ENCODE measurements around the gene HPSE2. TPM values are rescaled to one million over a fixed set of nuclear protein-coding genes. Genes with fewer than 3 reads are reported as not detected.

HPSE2 gene
- total RNA-seq, 1 donor from 2014 or later, result not detected

DNA sequence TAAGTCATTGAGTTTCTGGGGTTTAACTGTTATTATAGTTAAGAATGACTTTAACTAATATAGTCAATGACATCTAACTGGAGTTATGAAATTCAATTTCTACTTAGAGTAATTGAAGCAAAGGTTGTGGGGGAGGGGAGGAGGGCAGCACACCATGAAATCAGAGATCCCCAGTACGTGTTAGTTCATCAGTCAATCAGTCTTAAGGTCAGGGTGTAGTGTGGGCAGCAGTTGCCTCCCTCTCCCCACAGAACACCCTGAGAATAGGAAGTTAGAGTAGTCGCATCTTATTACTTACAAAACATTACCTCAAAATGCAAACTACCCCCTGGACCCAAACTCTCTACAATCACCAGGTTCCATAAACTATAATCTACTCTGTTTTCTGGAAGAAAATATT, 781.9 kb downstream of the HPSE2 start:
- intact Hi-C loops (cut with DNase I), result no loop called here
- H3K36me3 ChIP-seq, result no peaks in the 10 kb centered on the region
- H3K4me1 ChIP-seq, result no peaks in the 10 kb centered on the region
- TF ChIP-seq, protein P1, sequence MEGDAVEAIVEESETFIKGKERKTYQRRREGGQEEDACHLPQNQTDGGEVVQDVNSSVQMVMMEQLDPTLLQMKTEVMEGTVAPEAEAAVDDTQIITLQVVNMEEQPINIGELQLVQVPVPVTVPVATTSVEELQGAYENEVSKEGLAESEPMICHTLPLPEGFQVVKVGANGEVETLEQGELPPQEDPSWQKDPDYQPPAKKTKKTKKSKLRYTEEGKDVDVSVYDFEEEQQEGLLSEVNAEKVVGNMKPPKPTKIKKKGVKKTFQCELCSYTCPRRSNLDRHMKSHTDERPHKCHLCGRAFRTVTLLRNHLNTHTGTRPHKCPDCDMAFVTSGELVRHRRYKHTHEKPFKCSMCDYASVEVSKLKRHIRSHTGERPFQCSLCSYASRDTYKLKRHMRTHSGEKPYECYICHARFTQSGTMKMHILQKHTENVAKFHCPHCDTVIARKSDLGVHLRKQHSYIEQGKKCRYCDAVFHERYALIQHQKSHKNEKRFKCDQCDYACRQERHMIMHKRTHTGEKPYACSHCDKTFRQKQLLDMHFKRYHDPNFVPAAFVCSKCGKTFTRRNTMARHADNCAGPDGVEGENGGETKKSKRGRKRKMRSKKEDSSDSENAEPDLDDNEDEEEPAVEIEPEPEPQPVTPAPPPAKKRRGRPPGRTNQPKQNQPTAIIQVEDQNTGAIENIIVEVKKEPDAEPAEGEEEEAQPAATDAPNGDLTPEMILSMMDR (IDR thresholded peaks at IDR 0.05), result no peak
- no peak for DNase-seq (ENCODE audit: low spot score in 2 of 2)
- H3K27ac ChIP-seq, result no peak overlapping the region
- H3K4me3 ChIP-seq, result no peak overlapping the region
- H3K27me3 ChIP-seq, result no peaks in the 10 kb centered on the region
- H3K9me3 ChIP-seq, result no peaks in the 10 kb centered on the region

GRCh38 chr10:98450618-98451017, 785.0 kb downstream of the HPSE2 start:
- TF ChIP-seq, protein P1 (IDR thresholded peaks at IDR 0.05), result no peak
- Histone ChIP-seq H3K4me1 (peaks cover 0 to 6% of the 10 kb centered on the region in 2 donors), H3K36me3 (no peaks in the 10 kb centered on the region), H3K9me3 (no peaks in the 10 kb centered on the region), H3K4me3 (no peak overlapping the region), H3K27me3 (no peaks in the 10 kb centered on the region), H3K27ac (no peak overlapping the region)
- intact Hi-C loops (cut with DNase I), result no loop called here
- no peak for DNase-seq (ENCODE audit: low spot score in 2 of 2)

DNA sequence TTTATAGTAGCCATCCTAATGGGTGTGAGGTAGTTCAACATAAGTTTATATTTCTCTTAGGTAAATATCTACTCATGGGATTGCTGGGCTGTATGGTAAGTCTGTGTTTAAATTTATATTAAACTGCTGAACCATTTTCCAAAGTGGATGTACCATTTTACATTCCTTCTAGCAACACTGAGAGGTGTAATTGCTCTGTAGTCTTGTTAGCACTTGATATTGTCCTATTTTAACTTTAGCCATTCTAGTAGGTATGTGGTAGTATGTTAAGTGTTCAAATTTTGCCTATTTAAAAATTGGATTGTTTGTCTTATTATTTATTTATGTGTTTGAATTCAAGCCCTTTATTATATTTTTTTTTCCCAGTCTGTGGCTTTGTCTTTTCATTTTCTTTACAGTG, 786.4 kb downstream of the HPSE2 start:
- Histone ChIP-seq H3K27me3 (no peaks in the 10 kb centered on the region), H3K27ac (no peak overlapping the region), H3K4me3 (no peak overlapping the region), H3K4me1 (peaks cover 0 to 6% of the 10 kb centered on the region in 2 donors), H3K36me3 (peaks cover 0 to 11% of the 10 kb centered on the region in 2 donors), H3K9me3 (no peaks in the 10 kb centered on the region)
- TF ChIP-seq, protein P1 (IDR thresholded peaks at IDR 0.05), result no peak
- intact Hi-C loops (cut with DNase I), result loop anchor here (5.0 to 10.0 kb wide), 4 partner anchors 137 to 1176 kb away; partner anchors contain the start of genes GOT1, LOXL4 and SLC25A28
- no peak for DNase-seq (ENCODE audit: low spot score in 2 of 2)

DNA sequence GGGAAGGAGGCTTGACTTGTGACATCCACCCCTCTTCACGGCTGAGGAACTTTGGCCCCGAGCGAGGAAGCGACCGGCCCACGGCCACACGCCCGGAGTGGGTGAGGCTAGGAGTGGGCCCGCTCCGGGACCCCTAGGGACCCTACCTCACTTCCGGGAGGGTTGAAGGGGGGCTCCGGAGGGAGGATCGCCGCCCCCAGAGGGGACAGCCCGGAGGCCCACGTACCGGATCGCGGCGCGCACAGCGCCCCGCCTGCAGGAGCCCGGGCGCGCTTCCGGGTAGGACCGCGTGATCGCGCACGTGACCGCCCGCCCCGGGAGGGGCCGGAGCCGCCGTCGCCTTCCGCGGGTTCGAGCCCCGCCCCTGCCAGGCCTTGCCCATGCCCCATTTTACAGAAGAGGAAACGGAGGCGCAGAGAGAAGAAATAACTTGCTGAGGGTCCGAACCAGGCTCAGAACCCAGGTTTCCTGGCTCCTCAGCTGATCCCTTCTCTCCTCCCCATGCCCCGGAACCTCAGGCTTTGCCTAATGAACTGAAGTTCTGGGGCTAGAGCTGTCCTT, 788.9 kb downstream of the HPSE2 start, which contains the start of gene HPS1:
Gene HPS1, minus strand, starts transcription at position 275 of the 561 bp plus-strand sequence. CDS start 3,695 bp downstream, outside the sequence.
- TF ChIP-seq, protein P1 (IDR thresholded peaks at IDR 0.05), result no peak
- Histone ChIP-seq H3K27ac (peak within 1 kb of the TSS; percentile 93 to 95), H3K36me3 (peaks cover 3 to 31% of the 10 kb centered on the region in 2 donors), H3K4me1 (peaks cover 0 to 6% of the 10 kb centered on the region in 2 donors), H3K9me3 (no peaks in the 10 kb centered on the region), H3K27me3 (no peaks in the 10 kb centered on the region), H3K4me3 (peak within 1 kb of the TSS; percentile 74 to 78)
- intact Hi-C loops (cut with DNase I), result loop anchor here (1.0 to 10.0 kb wide), 6 partner anchors 14 to 1178 kb away; partner anchors contain the start of genes GOT1, LOXL4, PYROXD2 and SLC25A28
- DNase-seq (ENCODE audit: low spot score in 2 of 2), result peak in 1 of 2 donors; percentile 90

- intact Hi-C loops (cut with DNase I), result loop anchor here (1.0 to 10.0 kb wide), 6 partner anchors 14 to 1179 kb away; partner anchors contain the start of genes GOT1, LOXL4, PYROXD2 and SLC25A28
- Histone ChIP-seq H3K4me1 (peaks cover 0 to 6% of the 10 kb centered on the region in 2 donors), H3K36me3 (peaks cover 3 to 31% of the 10 kb centered on the region in 2 donors), H3K9me3 (no peaks in the 10 kb centered on the region), H3K4me3 (peak overlapping the region; percentile 74 to 78), H3K27ac (peak overlapping the region; percentile 93 to 95), H3K27me3 (no peaks in the 10 kb centered on the region)
- TF ChIP-seq, protein P1 (IDR thresholded peaks at IDR 0.05), result no peak
- DNase-seq (ENCODE audit: low spot score in 2 of 2), result peak in 1 of 2 donors; percentile 71
These were observed 789.4 kb downstream of the HPSE2 start for GRCh38 chr10:98446151-98446660.
